Measurements from ENCODE around the gene AFM.

DNA sequence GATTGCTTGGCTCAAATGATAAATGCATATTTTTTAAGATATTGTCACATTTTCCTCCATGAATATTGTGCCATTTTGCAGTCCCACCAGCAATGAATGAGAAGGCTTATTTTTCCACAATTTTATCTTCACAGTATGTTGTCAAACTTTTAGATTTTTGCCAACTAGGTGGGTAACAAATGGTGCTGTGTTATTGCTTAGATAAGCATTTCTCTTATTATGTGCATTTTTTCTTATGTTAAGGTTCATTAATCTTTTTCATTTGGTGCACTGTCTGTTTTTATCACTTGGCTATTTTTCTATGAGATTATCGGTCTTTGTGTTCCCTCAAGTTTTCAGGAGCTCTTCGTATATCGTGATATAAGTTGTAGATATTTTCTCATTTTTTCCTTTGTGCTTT lies 13.4 kb upstream of the AFM start:
- TF ChIP-seq, protein P1, sequence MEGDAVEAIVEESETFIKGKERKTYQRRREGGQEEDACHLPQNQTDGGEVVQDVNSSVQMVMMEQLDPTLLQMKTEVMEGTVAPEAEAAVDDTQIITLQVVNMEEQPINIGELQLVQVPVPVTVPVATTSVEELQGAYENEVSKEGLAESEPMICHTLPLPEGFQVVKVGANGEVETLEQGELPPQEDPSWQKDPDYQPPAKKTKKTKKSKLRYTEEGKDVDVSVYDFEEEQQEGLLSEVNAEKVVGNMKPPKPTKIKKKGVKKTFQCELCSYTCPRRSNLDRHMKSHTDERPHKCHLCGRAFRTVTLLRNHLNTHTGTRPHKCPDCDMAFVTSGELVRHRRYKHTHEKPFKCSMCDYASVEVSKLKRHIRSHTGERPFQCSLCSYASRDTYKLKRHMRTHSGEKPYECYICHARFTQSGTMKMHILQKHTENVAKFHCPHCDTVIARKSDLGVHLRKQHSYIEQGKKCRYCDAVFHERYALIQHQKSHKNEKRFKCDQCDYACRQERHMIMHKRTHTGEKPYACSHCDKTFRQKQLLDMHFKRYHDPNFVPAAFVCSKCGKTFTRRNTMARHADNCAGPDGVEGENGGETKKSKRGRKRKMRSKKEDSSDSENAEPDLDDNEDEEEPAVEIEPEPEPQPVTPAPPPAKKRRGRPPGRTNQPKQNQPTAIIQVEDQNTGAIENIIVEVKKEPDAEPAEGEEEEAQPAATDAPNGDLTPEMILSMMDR (IDR thresholded peaks at IDR 0.05; ENCODE audit: borderline replicate concordance, extremely low read depth, low read length, poor library complexity, severe bottlenecking): no peak
- no peak for TF ChIP-seq EZH2 (IDR thresholded peaks at IDR 0.05; ENCODE audit: borderline replicate concordance, low read depth, low read length, severe bottlenecking)

Data from DND-41 (cell line).